HepG2 (cell line): Measurements from ENCODE around the gene ATN1. TPM values are rescaled to one million over a fixed set of nuclear protein-coding genes. Genes with fewer than 3 reads are reported as not detected.

Source experiments
- ARHGAP35 ChIP-seq: sonication (generic); formaldehyde crosslinking; IDR thresholded peaks from 2 replicates; pipeline ENCODE4 v1.9.0; 2022; ENCODE audit warnings: mild to moderate bottlenecking, inconsistent platforms, moderate library complexity, missing genetic modification reagents, borderline replicate concordance
- ARNT2 ChIP-seq: sonication (generic); formaldehyde crosslinking; IDR thresholded peaks from 2 replicates; pipeline ENCODE4 v1.8.0; 2022; ENCODE audit warnings: mild to moderate bottlenecking, low read depth, missing genetic modification reagents, moderate library complexity
- CENPX ChIP-seq: sonication (generic); formaldehyde crosslinking; IDR thresholded peaks from 2 replicates; pipeline ENCODE4 v1.9.0; 2021; ENCODE audit warnings: mild to moderate bottlenecking, missing genetic modification reagents, moderate library complexity
- ETV5 ChIP-seq: IDR thresholded peaks from 2 replicates; pipeline ENCODE4 v1.6.1; 2018; ENCODE audit warnings: missing biosample characterization, missing genetic modification reagents, inconsistent platforms, borderline replicate concordance
- MAF1 ChIP-seq: sonication (generic); formaldehyde crosslinking; IDR thresholded peaks from 2 replicates; pipeline ENCODE4 v1.5.0; 2020; ENCODE audit warnings: missing genetic modification reagents, borderline replicate concordance
- PRMT3 ChIP-seq: sonication (generic); formaldehyde crosslinking; IDR thresholded peaks from 2 replicates; pipeline ENCODE4 v1.8.1; 2022; ENCODE audit warnings: low read depth, mild to moderate bottlenecking, moderate library complexity, missing genetic modification reagents, borderline replicate concordance
- SMAD1 ChIP-seq: sonication (generic); formaldehyde crosslinking; IDR thresholded peaks from 2 replicates; pipeline ENCODE4 v1.4.0; 2020; ENCODE audit warnings: missing genetic modification reagents, low read depth, mild to moderate bottlenecking, borderline replicate concordance
- SMAD9 ChIP-seq: sonication (generic); formaldehyde crosslinking; IDR thresholded peaks from 2 replicates; pipeline ENCODE4 v1.5.1; 2020; ENCODE audit warnings: mild to moderate bottlenecking, missing genetic modification reagents
- ZBTB21 ChIP-seq: sonication (generic); formaldehyde crosslinking; IDR thresholded peaks from 2 replicates; pipeline ENCODE4 v1.4.0; 2020; ENCODE audit warnings: missing genetic modification reagents
- ZFP90 ChIP-seq: sonication (generic); formaldehyde crosslinking; IDR thresholded peaks from 2 replicates; pipeline ENCODE4 v1.8.0; 2022; ENCODE audit warnings: missing genetic modification reagents, mild to moderate bottlenecking, inconsistent platforms, borderline replicate concordance
- ZKSCAN5 ChIP-seq: sonication (generic); formaldehyde crosslinking; IDR thresholded peaks from 2 replicates; pipeline ENCODE4 v1.5.1; 2020; ENCODE audit warnings: mild to moderate bottlenecking, missing genetic modification reagents
- ZNF790 ChIP-seq: sonication (generic); formaldehyde crosslinking; IDR thresholded peaks from 2 replicates; pipeline ENCODE4 v1.8.0; 2022; ENCODE audit warnings: missing genetic modification reagents, mild to moderate bottlenecking, borderline replicate concordance
- polyA plus RNA-seq, 8 experiments: library from polyadenylated mRNA; depleted of rRNA in 3 of 8; stranded (reverse) in 7 of 8; unstranded in 1 of 8; fragments of >200 nt; fragmentation: Illumina TruSeq in 4 of 8; extraction: Trizol in 4 of 8; gene quantifications; 2 replicates each; pipeline versions ENCODE4 v1.2.1 to v1.2.3, GENCODE V29; 2011 to 2016; ENCODE audit warnings: low read depth in 4 of 8, missing spikeins in 1 of 8, mixed read lengths in 1 of 8; ENCODE audit not compliant: insufficient read depth in 1 of 8
- total RNA-seq, 5 experiments: library from RNA; depleted of rRNA; stranded (reverse); fragments of >200 nt; fragmentation: Illumina TruSeq; extraction: Trizol; gene quantifications; 2 replicates each; pipeline ENCODE4 v1.2.3, GENCODE V29; 2016; ENCODE audit warnings: low read depth in 1 of 5
- TF ChIP-seq, protein P1 (sequence below): sonication (generic); formaldehyde crosslinking; IDR thresholded peaks from 2 replicates; pipeline ENCODE4 v1.4.0; 2020; ENCODE audit warnings: missing genetic modification reagents, borderline replicate concordance
- TF ChIP-seq, protein P2 (sequence below): sonication (generic); formaldehyde crosslinking; IDR thresholded peaks from 2 replicates; pipeline ENCODE4 v1.9.0; 2021; ENCODE audit warnings: missing genetic modification reagents, borderline replicate concordance
- TF ChIP-seq, protein P3 (sequence below): sonication (generic); formaldehyde crosslinking; IDR thresholded peaks from 2 replicates; pipeline ENCODE4 v1.5.1; 2020; ENCODE audit warnings: mild to moderate bottlenecking, missing genetic modification reagents, borderline replicate concordance

ATN1 gene
- total and polyA plus RNA-seq, 2 of the 13 experiments (the other 11 are each of a cell fraction or from before 2014, with no cell fraction given): 2.1 to 8.6 TPM

- TF ChIP-seq CENPX (CRISPR knock-in tag) (no peak), ARNT2 (CRISPR knock-in tag) (peak; percentile 93), SMAD1 (CRISPR knock-in tag) (0 out of 2 replicates have a peak, but pooled peaks have one; percentile 55), SMAD9 (CRISPR knock-in tag) (no peak), ZNF790 (CRISPR knock-in tag) (no peak), ZFP90 (CRISPR knock-in tag) (peak; percentile 83; the same call in 1 of the 2 replicates), ETV5 (CRISPR knock-in tag) (peak; percentile 27; the same call in 1 of the 2 replicates), ZBTB21 (no peak), PRMT3 (CRISPR knock-in tag) (no peak), MAF1 (CRISPR knock-in tag) (no peak), ARHGAP35 (0 out of 2 replicates have a peak, but pooled peaks have one; percentile 35), ZKSCAN5 (CRISPR knock-in tag) (no peak)
- TF ChIP-seq, protein P1, sequence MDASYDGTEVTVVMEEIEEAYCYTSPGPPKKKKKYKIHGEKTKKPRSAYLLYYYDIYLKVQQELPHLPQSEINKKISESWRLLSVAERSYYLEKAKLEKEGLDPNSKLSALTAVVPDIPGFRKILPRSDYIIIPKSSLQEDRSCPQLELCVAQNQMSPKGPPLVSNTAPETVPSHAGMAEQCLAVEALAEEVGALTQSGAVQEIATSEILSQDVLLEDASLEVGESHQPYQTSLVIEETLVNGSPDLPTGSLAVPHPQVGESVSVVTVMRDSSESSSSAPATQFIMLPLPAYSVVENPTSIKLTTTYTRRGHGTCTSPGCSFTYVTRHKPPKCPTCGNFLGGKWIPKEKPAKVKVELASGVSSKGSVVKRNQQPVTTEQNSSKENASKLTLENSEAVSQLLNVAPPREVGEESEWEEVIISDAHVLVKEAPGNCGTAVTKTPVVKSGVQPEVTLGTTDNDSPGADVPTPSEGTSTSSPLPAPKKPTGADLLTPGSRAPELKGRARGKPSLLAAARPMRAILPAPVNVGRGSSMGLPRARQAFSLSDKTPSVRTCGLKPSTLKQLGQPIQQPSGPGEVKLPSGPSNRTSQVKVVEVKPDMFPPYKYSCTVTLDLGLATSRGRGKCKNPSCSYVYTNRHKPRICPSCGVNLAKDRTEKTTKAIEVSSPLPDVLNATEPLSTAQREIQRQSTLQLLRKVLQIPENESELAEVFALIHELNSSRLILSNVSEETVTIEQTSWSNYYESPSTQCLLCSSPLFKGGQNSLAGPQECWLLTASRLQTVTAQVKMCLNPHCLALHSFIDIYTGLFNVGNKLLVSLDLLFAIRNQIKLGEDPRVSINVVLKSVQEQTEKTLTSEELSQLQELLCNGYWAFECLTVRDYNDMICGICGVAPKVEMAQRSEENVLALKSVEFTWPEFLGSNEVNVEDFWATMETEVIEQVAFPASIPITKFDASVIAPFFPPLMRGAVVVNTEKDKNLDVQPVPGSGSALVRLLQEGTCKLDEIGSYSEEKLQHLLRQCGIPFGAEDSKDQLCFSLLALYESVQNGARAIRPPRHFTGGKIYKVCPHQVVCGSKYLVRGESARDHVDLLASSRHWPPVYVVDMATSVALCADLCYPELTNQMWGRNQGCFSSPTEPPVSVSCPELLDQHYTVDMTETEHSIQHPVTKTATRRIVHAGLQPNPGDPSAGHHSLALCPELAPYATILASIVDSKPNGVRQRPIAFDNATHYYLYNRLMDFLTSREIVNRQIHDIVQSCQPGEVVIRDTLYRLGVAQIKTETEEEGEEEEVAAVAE: no peak
- TF ChIP-seq, protein P2, sequence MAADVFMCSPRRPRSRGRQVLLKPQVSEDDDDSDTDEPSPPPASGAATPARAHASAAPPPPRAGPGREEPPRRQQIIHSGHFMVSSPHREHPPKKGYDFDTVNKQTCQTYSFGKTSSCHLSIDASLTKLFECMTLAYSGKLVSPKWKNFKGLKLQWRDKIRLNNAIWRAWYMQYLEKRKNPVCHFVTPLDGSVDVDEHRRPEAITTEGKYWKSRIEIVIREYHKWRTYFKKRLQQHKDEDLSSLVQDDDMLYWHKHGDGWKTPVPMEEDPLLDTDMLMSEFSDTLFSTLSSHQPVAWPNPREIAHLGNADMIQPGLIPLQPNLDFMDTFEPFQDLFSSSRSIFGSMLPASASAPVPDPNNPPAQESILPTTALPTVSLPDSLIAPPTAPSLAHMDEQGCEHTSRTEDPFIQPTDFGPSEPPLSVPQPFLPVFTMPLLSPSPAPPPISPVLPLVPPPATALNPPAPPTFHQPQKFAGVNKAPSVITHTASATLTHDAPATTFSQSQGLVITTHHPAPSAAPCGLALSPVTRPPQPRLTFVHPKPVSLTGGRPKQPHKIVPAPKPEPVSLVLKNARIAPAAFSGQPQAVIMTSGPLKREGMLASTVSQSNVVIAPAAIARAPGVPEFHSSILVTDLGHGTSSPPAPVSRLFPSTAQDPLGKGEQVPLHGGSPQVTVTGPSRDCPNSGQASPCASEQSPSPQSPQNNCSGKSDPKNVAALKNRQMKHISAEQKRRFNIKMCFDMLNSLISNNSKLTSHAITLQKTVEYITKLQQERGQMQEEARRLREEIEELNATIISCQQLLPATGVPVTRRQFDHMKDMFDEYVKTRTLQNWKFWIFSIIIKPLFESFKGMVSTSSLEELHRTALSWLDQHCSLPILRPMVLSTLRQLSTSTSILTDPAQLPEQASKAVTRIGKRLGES (CRISPR knock-in tag): no peak
- TF ChIP-seq, protein P3, sequence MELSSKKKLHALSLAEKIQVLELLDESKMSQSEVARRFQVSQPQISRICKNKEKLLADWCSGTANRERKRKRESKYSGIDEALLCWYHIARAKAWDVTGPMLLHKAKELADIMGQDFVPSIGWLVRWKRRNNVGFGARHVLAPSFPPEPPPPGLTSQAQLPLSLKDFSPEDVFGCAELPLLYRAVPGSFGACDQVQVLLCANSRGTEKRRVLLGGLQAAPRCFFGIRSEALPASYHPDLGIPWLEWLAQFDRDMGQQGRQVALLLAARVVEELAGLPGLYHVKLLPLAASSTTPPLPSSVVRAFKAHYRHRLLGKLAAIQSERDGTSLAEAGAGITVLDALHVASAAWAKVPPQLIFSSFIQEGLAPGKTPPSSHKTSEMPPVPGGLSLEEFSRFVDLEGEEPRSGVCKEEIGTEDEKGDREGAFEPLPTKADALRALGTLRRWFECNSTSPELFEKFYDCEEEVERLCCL: no peak
Observed at GRCh38 chr12:6890789-6891645, 36.7 kb upstream of the ATN1 start (continued).
